ENCODE results near the gene PHF21A. TPM values are rescaled to one million over a fixed set of nuclear protein-coding genes. Genes with fewer than 3 reads are reported as not detected.

PHF21A gene
- total and polyA plus RNA-seq, 2 donors (not counting 3 experiments of a cell fraction or from before 2014, with no cell fraction given), result 14.1 to 30.5 TPM

DNA sequence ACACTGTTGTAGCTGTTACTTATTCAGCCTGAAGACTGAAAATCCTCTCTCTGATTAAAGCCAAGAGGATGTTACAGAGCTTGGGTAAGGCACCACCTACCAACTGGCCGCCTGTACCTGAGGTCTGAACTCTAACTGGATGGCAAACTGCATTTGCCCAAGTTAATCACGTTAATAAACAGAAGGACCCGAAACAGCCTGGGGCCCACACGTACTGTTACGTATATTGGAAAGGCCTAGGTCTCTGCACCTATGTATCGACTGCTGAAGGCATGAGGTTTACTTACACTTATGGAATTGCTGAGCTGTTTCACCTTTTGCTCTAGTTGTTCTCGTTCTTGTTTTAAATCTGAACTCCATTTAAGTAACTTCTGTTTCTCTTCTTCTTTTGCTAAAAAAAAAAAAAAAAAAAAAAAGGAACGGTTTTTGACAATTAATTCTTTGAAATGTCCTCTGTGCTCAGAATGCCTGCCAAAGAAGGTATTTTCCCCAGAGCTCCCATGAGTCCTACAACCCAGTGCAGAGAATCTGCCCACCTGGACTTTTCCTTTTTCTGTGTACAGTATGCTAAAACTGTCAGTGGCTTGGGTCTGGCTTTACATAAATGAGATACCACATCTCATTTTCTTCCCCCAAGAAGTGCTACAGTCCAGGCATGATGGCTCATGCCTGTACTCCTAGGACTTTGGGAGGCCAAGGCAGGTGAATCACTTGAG is 185.7 kb downstream of the PHF21A start:
- intact Hi-C loops (cut with micrococcal nuclease) (no loop called here), dilution Hi-C loops (cut with MboI; ENCODE audit: extremely low pct_ligation_motif_present, low sequenced_read_pairs) (no loop called here)
- FAIRE-seq (no peak), DNase-seq (ENCODE audit: low read depth, low spot score) (no peak)
- no peaks in the 10 kb centered on the region for H3K9me3 ChIP-seq (replicated peaks; ENCODE audit: control insufficient read depth, insufficient read depth, low read length)
- H4K20me1 ChIP-seq (replicated peaks; ENCODE audit: control insufficient read depth, extremely low read depth, insufficient read depth, low read length), result no peaks in the 10 kb centered on the region
- no peak overlapping the region for H3K4me2 ChIP-seq (ENCODE audit: insufficient read depth, low read length)
- peaks cover 0 to 35% of the 10 kb centered on the region in 2 experiments for H3K36me3 ChIP-seq (ENCODE audit: control insufficient read depth in 2 of 2, extremely low read depth in 1 of 2, insufficient read depth in 2 of 2, low read length in 2 of 2)
- TF ChIP-seq EZH2 (IDR thresholded peaks at IDR 0.05; ENCODE audit: borderline replicate concordance, low read depth, low read length, severe bottlenecking) (no peak), GATA2 (IDR thresholded peaks at IDR 0.05; ENCODE audit: insufficient read depth, insufficient read length, low read depth, low read length) (no peak), POLR2AphosphoS5 (IDR thresholded peaks at IDR 0.05; ENCODE audit: insufficient read depth, low read depth, low read length) (no peak), JUN (IDR thresholded peaks at IDR 0.05; ENCODE audit: borderline replicate concordance, insufficient read depth, insufficient read length, low read depth) (no peak), MYC (IDR thresholded peaks at IDR 0.05; ENCODE audit: low read depth, low read length) (no peak), FOS (IDR thresholded peaks at IDR 0.05; ENCODE audit: borderline replicate concordance, insufficient read depth, low read length) (no peak), POLR2A (IDR thresholded peaks at IDR 0.05; ENCODE audit: low read depth, low read length) (no peak), CTCF (IDR thresholded peaks at IDR 0.05; ENCODE audit: extremely low read depth in 1 of 2, insufficient read depth in 1 of 2, low read depth in 1 of 2, low read length in 2 of 2) (no peak)
- TF ChIP-seq, protein P1, sequence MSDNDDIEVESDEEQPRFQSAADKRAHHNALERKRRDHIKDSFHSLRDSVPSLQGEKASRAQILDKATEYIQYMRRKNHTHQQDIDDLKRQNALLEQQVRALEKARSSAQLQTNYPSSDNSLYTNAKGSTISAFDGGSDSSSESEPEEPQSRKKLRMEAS (IDR thresholded peaks at IDR 0.05; ENCODE audit: insufficient read depth, insufficient read length), result no peak
- BruUV-seq (replicated peaks), result no TSS peak
- no peak overlapping the region for H3K4me3 ChIP-seq (replicated peaks in 1 of 3; ENCODE audit: insufficient read depth in 1 of 3, low read depth in 1 of 3, low read length in 3 of 3)
- H3K9me1 ChIP-seq (replicated peaks; ENCODE audit: control insufficient read depth, extremely low read depth, insufficient read depth, low read length), result no peaks in the 10 kb centered on the region
- POLR2A ChIA-PET, result no interaction called here
- no peak overlapping the region for H3K27ac ChIP-seq (ENCODE audit: insufficient read depth, low read depth, low read length)
- H2AFZ ChIP-seq (ENCODE audit: low read depth, low read length), result no peak overlapping the region
- H3K27me3 ChIP-seq (ENCODE audit: control insufficient read depth in 2 of 2, insufficient read depth in 2 of 2, low read length in 2 of 2), result no peaks in the 10 kb centered on the region
- no peaks in the 10 kb centered on the region for H3K4me1 ChIP-seq (ENCODE audit: control insufficient read depth, extremely low read depth, insufficient read depth, low read length)
- no peak overlapping the region for H3K9ac ChIP-seq (replicated peaks; ENCODE audit: extremely low read depth, insufficient read depth, low read length)
- no peaks in the 10 kb centered on the region for H3K79me2 ChIP-seq (ENCODE audit: control insufficient read depth, insufficient read depth, low read length)
- CTCF ChIA-PET, result interaction anchor here (1.4 kb wide), 1 partner anchor 71 kb away, joined by 6 read pairs; no protein-coding TSS in a partner anchor

All from endothelial cell of umbilical vein (primary cell).